Measurements from ENCODE around the gene HIPK4.

HIPK4 gene

DNA sequence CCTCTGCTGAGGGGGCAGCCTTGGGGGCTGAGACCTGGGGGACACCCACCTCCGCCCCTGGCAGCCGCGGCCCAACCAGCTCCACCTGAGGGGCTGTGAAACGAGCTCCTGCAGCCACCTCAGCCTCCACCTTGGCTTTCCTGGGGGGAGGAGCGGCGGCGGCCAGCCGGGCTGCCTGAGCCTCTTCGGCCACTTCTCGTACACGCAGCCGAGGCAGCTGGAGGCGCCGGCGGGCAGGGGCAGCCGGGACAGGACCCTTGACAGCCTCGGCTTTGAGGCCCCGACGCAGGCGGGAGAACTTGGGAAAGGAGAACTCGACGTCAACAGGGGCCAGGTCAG, 7.6 kb upstream of the HIPK4 start (continued):
- TF ChIP-seq ZC3H10 (CRISPR knock-in tag; IDR thresholded peaks at IDR 0.05) (no peak), ZNF8 (CRISPR knock-in tag; IDR thresholded peaks at IDR 0.05) (no peak)

DNA sequence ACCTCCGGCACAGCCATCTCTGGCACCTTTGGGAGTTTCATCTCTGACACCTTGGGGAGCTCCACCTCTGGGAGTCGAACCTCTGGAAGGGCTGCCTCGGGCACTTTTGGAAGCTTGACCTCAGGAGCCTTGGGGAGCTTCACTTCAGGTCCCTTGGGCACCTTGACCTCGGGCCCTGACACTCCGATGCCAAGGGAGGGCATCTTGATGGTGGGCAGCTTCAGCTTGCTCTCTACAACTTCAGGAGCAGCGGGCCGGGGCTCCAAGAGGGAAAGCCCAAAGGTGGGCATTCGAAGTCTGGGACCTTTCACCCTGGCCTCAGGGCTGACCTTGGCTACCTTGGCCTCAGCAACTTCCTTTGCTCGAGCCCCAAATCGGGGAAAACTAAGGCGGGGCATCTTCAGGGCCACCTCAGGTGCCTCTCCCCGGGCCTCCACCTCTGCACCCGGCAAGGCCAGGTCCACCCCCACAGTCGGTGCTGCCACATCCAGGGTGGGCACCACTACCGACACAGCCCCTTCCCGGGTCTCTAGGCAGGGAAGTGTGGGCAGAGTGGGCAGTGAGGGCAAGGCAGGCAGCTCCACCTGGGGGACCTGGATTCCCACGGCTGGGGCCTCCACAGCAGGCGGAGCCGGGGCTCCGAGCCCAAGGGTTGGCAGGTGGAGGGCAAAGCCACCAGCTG, 7.0 kb upstream of the HIPK4 start:
- TF ChIP-seq ESRRG (CRISPR knock-in tag; IDR thresholded peaks at IDR 0.05) (no peak), ZNF8 (CRISPR knock-in tag; IDR thresholded peaks at IDR 0.05) (no peak), ARNTL (CRISPR knock-in tag; IDR thresholded peaks at IDR 0.05; ENCODE audit: borderline replicate concordance, low read depth) (no peak), BACH2 (CRISPR knock-in tag; IDR thresholded peaks at IDR 0.05; ENCODE audit: borderline replicate concordance) (no peak), TOX (CRISPR knock-in tag; IDR thresholded peaks at IDR 0.05; ENCODE audit: borderline replicate concordance) (no peak), CSDC2 (CRISPR knock-in tag; IDR thresholded peaks at IDR 0.05) (no peak), POU6F1 (CRISPR knock-in tag; IDR thresholded peaks at IDR 0.05; ENCODE audit: borderline replicate concordance, low read depth) (no peak), PATZ1 (CRISPR knock-in tag; IDR thresholded peaks at IDR 0.05; ENCODE audit: borderline replicate concordance) (no peak), ISL1 (CRISPR knock-in tag; IDR thresholded peaks at IDR 0.05) (no peak), ZNF565 (CRISPR knock-in tag; conservative IDR thresholded peaks at IDR 0.05; ENCODE audit: low read depth) (no peak), RARB (CRISPR knock-in tag; IDR thresholded peaks at IDR 0.05) (no peak), ZC3H10 (CRISPR knock-in tag; IDR thresholded peaks at IDR 0.05) (no peak), SNAI2 (CRISPR knock-in tag; IDR thresholded peaks at IDR 0.05) (no peak)
- TF ChIP-seq, protein P1, sequence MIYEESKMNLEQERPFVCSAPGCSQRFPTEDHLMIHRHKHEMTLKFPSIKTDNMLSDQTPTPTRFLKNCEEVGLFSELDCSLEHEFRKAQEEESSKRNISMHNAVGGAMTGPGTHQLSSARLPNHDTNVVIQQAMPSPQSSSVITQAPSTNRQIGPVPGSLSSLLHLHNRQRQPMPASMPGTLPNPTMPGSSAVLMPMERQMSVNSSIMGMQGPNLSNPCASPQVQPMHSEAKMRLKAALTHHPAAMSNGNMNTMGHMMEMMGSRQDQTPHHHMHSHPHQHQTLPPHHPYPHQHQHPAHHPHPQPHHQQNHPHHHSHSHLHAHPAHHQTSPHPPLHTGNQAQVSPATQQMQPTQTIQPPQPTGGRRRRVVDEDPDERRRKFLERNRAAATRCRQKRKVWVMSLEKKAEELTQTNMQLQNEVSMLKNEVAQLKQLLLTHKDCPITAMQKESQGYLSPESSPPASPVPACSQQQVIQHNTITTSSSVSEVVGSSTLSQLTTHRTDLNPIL (CRISPR knock-in tag; IDR thresholded peaks at IDR 0.05; ENCODE audit: low read depth), result no peak
- TF ChIP-seq, protein P2, sequence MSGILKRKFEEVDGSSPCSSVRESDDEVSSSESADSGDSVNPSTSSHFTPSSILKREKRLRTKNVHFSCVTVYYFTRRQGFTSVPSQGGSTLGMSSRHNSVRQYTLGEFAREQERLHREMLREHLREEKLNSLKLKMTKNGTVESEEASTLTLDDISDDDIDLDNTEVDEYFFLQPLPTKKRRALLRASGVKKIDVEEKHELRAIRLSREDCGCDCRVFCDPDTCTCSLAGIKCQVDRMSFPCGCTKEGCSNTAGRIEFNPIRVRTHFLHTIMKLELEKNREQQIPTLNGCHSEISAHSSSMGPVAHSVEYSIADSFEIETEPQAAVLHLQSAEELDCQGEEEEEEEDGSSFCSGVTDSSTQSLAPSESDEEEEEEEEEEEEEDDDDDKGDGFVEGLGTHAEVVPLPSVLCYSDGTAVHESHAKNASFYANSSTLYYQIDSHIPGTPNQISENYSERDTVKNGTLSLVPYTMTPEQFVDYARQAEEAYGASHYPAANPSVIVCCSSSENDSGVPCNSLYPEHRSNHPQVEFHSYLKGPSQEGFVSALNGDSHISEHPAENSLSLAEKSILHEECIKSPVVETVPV (CRISPR knock-in tag; IDR thresholded peaks at IDR 0.05), result no peak

DNA sequence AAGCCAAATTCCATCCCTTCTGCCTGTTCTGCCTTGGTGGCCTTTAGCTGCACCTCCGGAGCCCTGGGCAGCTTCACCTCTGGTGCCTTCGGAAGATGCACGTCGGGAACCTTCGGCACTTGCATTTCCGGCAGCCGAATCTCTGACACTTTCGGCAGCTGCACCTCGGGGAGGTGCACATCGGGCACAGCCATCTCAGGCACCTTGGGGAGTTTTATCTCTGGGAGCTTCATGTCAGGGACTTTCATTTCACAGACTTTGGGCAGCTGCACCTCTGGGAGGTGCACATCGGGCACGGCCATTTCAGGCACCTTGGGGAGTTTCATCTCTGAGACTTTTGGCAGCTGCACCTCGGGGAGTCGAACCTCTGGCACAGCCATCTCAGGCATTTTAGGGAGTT, 6.0 kb upstream of the HIPK4 start:
- TF ChIP-seq OSR1 (CRISPR knock-in tag; IDR thresholded peaks at IDR 0.05) (no peak), PPARA (CRISPR knock-in tag; IDR thresholded peaks at IDR 0.05; ENCODE audit: borderline replicate concordance) (no peak), ZFP3 (CRISPR knock-in tag; IDR thresholded peaks at IDR 0.05) (no peak), RARB (CRISPR knock-in tag; IDR thresholded peaks at IDR 0.05) (no peak), ZNF565 (CRISPR knock-in tag; conservative IDR thresholded peaks at IDR 0.05; ENCODE audit: low read depth) (no peak), ZC3H10 (CRISPR knock-in tag; IDR thresholded peaks at IDR 0.05) (no peak), TOX (CRISPR knock-in tag; IDR thresholded peaks at IDR 0.05; ENCODE audit: borderline replicate concordance) (no peak), SNAI2 (CRISPR knock-in tag; IDR thresholded peaks at IDR 0.05) (no peak), TCF4 (CRISPR knock-in tag; IDR thresholded peaks at IDR 0.05; ENCODE audit: borderline replicate concordance) (no peak), BACH2 (CRISPR knock-in tag; IDR thresholded peaks at IDR 0.05; ENCODE audit: borderline replicate concordance) (no peak), ISL1 (CRISPR knock-in tag; IDR thresholded peaks at IDR 0.05) (no peak), PATZ1 (CRISPR knock-in tag; IDR thresholded peaks at IDR 0.05; ENCODE audit: borderline replicate concordance) (no peak), ESRRG (CRISPR knock-in tag; IDR thresholded peaks at IDR 0.05) (no peak), ZFP30 (CRISPR knock-in tag; IDR thresholded peaks at IDR 0.05) (no peak), ZNF70 (CRISPR knock-in tag; IDR thresholded peaks at IDR 0.05) (no peak), ZNF8 (CRISPR knock-in tag; IDR thresholded peaks at IDR 0.05) (no peak)
- TF ChIP-seq, protein P2 (CRISPR knock-in tag; IDR thresholded peaks at IDR 0.05), result no peak
- TF ChIP-seq, protein P1 (CRISPR knock-in tag; IDR thresholded peaks at IDR 0.05; ENCODE audit: low read depth), result no peak
- TF ChIP-seq, protein P3, sequence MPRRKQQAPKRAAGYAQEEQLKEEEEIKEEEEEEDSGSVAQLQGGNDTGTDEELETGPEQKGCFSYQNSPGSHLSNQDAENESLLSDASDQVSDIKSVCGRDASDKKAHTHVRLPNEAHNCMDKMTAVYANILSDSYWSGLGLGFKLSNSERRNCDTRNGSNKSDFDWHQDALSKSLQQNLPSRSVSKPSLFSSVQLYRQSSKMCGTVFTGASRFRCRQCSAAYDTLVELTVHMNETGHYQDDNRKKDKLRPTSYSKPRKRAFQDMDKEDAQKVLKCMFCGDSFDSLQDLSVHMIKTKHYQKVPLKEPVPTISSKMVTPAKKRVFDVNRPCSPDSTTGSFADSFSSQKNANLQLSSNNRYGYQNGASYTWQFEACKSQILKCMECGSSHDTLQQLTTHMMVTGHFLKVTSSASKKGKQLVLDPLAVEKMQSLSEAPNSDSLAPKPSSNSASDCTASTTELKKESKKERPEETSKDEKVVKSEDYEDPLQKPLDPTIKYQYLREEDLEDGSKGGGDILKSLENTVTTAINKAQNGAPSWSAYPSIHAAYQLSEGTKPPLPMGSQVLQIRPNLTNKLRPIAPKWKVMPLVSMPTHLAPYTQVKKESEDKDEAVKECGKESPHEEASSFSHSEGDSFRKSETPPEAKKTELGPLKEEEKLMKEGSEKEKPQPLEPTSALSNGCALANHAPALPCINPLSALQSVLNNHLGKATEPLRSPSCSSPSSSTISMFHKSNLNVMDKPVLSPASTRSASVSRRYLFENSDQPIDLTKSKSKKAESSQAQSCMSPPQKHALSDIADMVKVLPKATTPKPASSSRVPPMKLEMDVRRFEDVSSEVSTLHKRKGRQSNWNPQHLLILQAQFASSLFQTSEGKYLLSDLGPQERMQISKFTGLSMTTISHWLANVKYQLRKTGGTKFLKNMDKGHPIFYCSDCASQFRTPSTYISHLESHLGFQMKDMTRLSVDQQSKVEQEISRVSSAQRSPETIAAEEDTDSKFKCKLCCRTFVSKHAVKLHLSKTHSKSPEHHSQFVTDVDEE (CRISPR knock-in tag; IDR thresholded peaks at IDR 0.05), result no peak
- ATAC-seq, result no peak

More for the DNA sequence above, 7.0 kb upstream of the HIPK4 start:
- ATAC-seq, result no peak
